ENCODE results near the gene SYNDIG1L. TPM values are rescaled to one million over a fixed set of nuclear protein-coding genes. Genes with fewer than 3 reads are reported as not detected.
A peak's percentile ranks its signal among the peaks of the same experiment; 100 is the strongest.

SYNDIG1L gene
- total and polyA plus RNA-seq, 10 of the 15 experiments (the other 5 are each of a cell fraction or from before 2014, with no cell fraction given), result 0.04 TPM; not detected in 9

GRCh38 chr14:74437496-74438053 is 11.6 kb upstream of the SYNDIG1L start:
- no peak for FAIRE-seq
- no peaks in the 10 kb centered on the region for H3K9me3 ChIP-seq (replicated peaks; ENCODE audit: control insufficient read depth, insufficient read depth, low read length)
- SMC1A ChIA-PET (ENCODE audit: uncharacterized antibody, unreplicated experiment), result interaction anchor here (0.9 kb wide), 1 partner anchor 50 kb away, joined by 3 read pairs; no protein-coding TSS in a partner anchor
- POLR2A ChIA-PET, result interaction anchor here (0.5 kb wide), 2 partner anchors 251 to 364 kb away, joined by 5 to 7 read pairs; no protein-coding TSS in a partner anchor
- H4K20me1 ChIP-seq (ENCODE audit: control insufficient read depth, insufficient read depth), result no peaks in the 10 kb centered on the region
- ATAC-seq, result no peak
- in situ Hi-C loops (cut with MboI) (no loop called here), intact Hi-C loops (cut with micrococcal nuclease; ENCODE audit: unreplicated experiment) (no loop called here)
- H3K9ac ChIP-seq (ENCODE audit: control insufficient read depth, insufficient read depth, low read length), result no peak overlapping the region
- no peaks in the 10 kb centered on the region for H3K36me3 ChIP-seq (ENCODE audit: control insufficient read depth in 2 of 2, insufficient read depth in 2 of 2, low read length in 1 of 2)
- H3K4me3 ChIP-seq, result no peak overlapping the region
- RAD21 ChIA-PET (ENCODE audit: unreplicated experiment), result no interaction called here
- 6% methylated on average over 3 of the region's 3 CpGs for WGBS (ENCODE audit: insufficient coverage, insufficient replicate concordance, low lambda C conversion rate, missing lambda C conversion rate)
- no peak overlapping the region for H3K4me2 ChIP-seq (ENCODE audit: control insufficient read depth, insufficient read depth)
- no peak overlapping the region for H2AFZ ChIP-seq (ENCODE audit: control insufficient read depth, low read depth, low read length)
- no peaks in the 10 kb centered on the region for H3K4me1 ChIP-seq (ENCODE audit: control insufficient read depth, insufficient read depth, low read length)
- H3K27ac ChIP-seq (ENCODE audit: control insufficient read depth, insufficient read depth), result no peak overlapping the region
- no peaks in the 10 kb centered on the region; a peak in 1 of 4 replicates for H3K27me3 ChIP-seq (replicated peaks in 1 of 2; ENCODE audit: control insufficient read depth in 2 of 2, insufficient read depth in 2 of 2, low read length in 1 of 2)
- H3K79me2 ChIP-seq (ENCODE audit: control insufficient read depth, insufficient read depth, low read length), result no peaks in the 10 kb centered on the region
- no peak for DNase-seq (ENCODE audit: low read depth, low spot score)
- no TSS peak for BruUV-seq (replicated peaks)
- CTCF ChIA-PET, result interaction anchor here (0.6 kb wide), 1 partner anchor 1243 kb away, joined by 3 read pairs; no protein-coding TSS in a partner anchor
- TF ChIP-seq TARDBP (IDR thresholded peaks at IDR 0.05; ENCODE audit: borderline replicate concordance) (no peak), REST (IDR thresholded peaks at IDR 0.05; ENCODE audit: low read depth, low read length) (peak; percentile 78)

- no peak for ATAC-seq
- WGBS (ENCODE audit: insufficient coverage, insufficient replicate concordance, low lambda C conversion rate, missing lambda C conversion rate), result 4% methylated on average over 2 of the region's 2 CpGs
- in situ Hi-C loops (cut with MboI), result no loop called here
- CTCF ChIA-PET, result no interaction called here
- TF ChIP-seq WRNIP1 (IDR thresholded peaks at IDR 0.05; ENCODE audit: borderline replicate concordance, low read depth, low read length), result no peak
- TF ChIP-seq SP1 (IDR thresholded peaks at IDR 0.05; ENCODE audit: low read depth, low read length), result no peak
- TF ChIP-seq CEBPZ (IDR thresholded peaks at IDR 0.05; ENCODE audit: low read depth, low read length), result no peak
- TF ChIP-seq ETV6 (conservative IDR thresholded peaks at IDR 0.05 in 1 of 2, IDR thresholded peaks at IDR 0.05 in 1 of 2; ENCODE audit: borderline replicate concordance in 1 of 2, low read depth in 1 of 2), result no peak
- Histone ChIP-seq H4K20me1 (ENCODE audit: control insufficient read depth, insufficient read depth) (no peaks in the 10 kb centered on the region; the same call in 1 of the 2 replicates), H3K4me1 (ENCODE audit: control insufficient read depth, insufficient read depth, low read length) (no peaks in the 10 kb centered on the region), H3K79me2 (ENCODE audit: control insufficient read depth, insufficient read depth, low read length) (no peaks in the 10 kb centered on the region), H3K36me3 (ENCODE audit: control insufficient read depth in 2 of 2, insufficient read depth in 2 of 2, low read length in 1 of 2) (no peaks in the 10 kb centered on the region), H3K4me3 (no peak overlapping the region), H3K27ac (ENCODE audit: control insufficient read depth, insufficient read depth) (no peak overlapping the region), H3K4me2 (ENCODE audit: control insufficient read depth, insufficient read depth) (no peak overlapping the region), H2AFZ (ENCODE audit: control insufficient read depth, low read depth, low read length) (no peak overlapping the region), H3K27me3 (replicated peaks in 1 of 2; ENCODE audit: control insufficient read depth in 2 of 2, insufficient read depth in 2 of 2, low read length in 1 of 2) (peaks cover 0 to 4% of the 10 kb centered on the region in 2 experiments; a peak in 3 of 4 replicates), H3K9me3 (replicated peaks; ENCODE audit: control insufficient read depth, insufficient read depth, low read length) (no peaks in the 10 kb centered on the region), H3K9ac (ENCODE audit: control insufficient read depth, insufficient read depth, low read length) (no peak overlapping the region)
- BruUV-seq (replicated peaks), result no TSS peak
- intact Hi-C loops (cut with micrococcal nuclease; ENCODE audit: unreplicated experiment), result no loop called here
- RAD21 ChIA-PET (ENCODE audit: unreplicated experiment), result no interaction called here
- DNase-seq (ENCODE audit: low read depth, low spot score), result no peak
- no peak for FAIRE-seq
- POLR2A ChIA-PET, result no interaction called here
- SMC1A ChIA-PET (ENCODE audit: uncharacterized antibody, unreplicated experiment), result no interaction called here
Measured at GRCh38 chr14:74434294-74434693, 8.3 kb upstream of the SYNDIG1L start.

All from GM12878 (cell line).